Vagina (tissue), 2 donors: ENCODE data around the gene MLF2. TPM values are rescaled to one million over a fixed set of nuclear protein-coding genes. Genes with fewer than 3 reads are reported as not detected.
A peak's percentile ranks its signal among the peaks of the same experiment; 100 is the strongest.

Source experiments
- DNase-seq, 2 donors: peaks; one replicate each; pipeline ENCODE4 v3.0.0-alpha.2; 2017; ENCODE audit errors: extremely low spot score in 2 of 2
- H3K27ac ChIP-seq: fragments of 200-600 bp; sonication (generic); one replicate; pipeline ENCODE4 v1.5.1; 2019
- H3K27me3 ChIP-seq: fragments of 200-600 bp; sonication (generic); one replicate; pipeline ENCODE4 v1.5.1; 2019
- H3K36me3 ChIP-seq, 2 donors: fragments of 200-600 bp; sonication (generic); one replicate each; pipeline ENCODE4 v1.5.1; 2017 to 2019
- H3K4me1 ChIP-seq: fragments of 200-600 bp; sonication (generic); one replicate; pipeline ENCODE4 v1.5.1; 2019
- H3K4me3 ChIP-seq, 2 donors: fragments of 200-600 bp; sonication (generic); 1 replicate in 1 of 2; 2 replicates in 1 of 2; pipeline ENCODE4 v1.5.1; 2016 to 2019
- H3K9me3 ChIP-seq: fragments of 200-600 bp; sonication (generic); one replicate; pipeline ENCODE4 v1.5.1; 2019
- POLR2A ChIP-seq, 2 donors: fragments of 450-650 bp; IDR thresholded peaks; one replicate each; pipeline ENCODE4 v1.6.1; 2017; ENCODE audit warnings: antibody characterized with exemption in 2 of 2, mild to moderate bottlenecking in 2 of 2, moderate library complexity in 2 of 2
- POLR2AphosphoS5 ChIP-seq, 2 donors: sonication (generic); formaldehyde crosslinking; IDR thresholded peaks; one replicate each; pipeline ENCODE4 v1.9.0; 2017; ENCODE audit warnings: antibody characterized with exemption in 2 of 2, mild to moderate bottlenecking in 2 of 2, low read depth in 1 of 2; ENCODE audit not compliant: insufficient read depth in 1 of 2
- intact Hi-C: fragments of 100-400 bp; cut with DNase I; formaldehyde crosslinking; loops from one replicate; pipeline ENCODE4 v1.15.1; 2023
- total RNA-seq: library from RNA; depleted of rRNA; stranded (reverse); fragments of >200 nt; gene quantifications from one replicate; pipeline ENCODE4 v1.2.3, GENCODE V29; 2016
- TF ChIP-seq, protein P1 (sequence below), 3 experiments: fragments of 450-650 bp in 2 of 3; fragments of 200-600 bp in 1 of 3; sonication (generic) in 1 of 3; IDR thresholded peaks; one replicate each; pipeline ENCODE4 v1.5.1; 2017 to 2019; ENCODE audit warnings: antibody characterized with exemption in 3 of 3, mild to moderate bottlenecking in 2 of 3, moderate library complexity in 2 of 3

Gene MLF2
- total RNA-seq, 1 donor from 2014 or later, result 150 TPM

DNA sequence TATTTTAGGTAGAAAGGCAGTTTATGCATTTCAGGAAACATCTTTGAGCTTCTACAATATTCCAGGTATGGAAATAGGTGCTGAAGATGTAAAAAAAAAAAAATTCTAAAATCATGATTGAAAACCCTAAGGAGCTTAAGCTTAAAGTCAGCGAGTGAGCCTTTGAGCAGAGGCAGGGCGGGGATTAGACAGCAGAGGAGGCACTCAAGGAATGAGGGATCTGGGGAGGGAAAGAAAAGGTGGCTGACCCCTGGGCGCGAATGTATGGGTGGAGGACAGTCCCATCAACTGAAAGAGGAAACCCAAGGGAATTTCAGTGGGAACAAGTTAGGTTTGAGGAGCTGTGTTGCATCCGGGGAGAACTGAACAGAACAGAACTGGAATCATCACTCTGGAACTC, 6.8 kb upstream of the MLF2 start:
- no peak for DNase-seq
- Histone ChIP-seq H3K4me3 (no peak overlapping the region), H3K27me3 (no peaks in the 10 kb centered on the region), H3K4me1 (peaks cover 17% of the 10 kb centered on the region), H3K27ac (no peak overlapping the region), H3K36me3 (no peaks in the 10 kb centered on the region), H3K9me3 (no peaks in the 10 kb centered on the region)
- TF ChIP-seq, protein P1, sequence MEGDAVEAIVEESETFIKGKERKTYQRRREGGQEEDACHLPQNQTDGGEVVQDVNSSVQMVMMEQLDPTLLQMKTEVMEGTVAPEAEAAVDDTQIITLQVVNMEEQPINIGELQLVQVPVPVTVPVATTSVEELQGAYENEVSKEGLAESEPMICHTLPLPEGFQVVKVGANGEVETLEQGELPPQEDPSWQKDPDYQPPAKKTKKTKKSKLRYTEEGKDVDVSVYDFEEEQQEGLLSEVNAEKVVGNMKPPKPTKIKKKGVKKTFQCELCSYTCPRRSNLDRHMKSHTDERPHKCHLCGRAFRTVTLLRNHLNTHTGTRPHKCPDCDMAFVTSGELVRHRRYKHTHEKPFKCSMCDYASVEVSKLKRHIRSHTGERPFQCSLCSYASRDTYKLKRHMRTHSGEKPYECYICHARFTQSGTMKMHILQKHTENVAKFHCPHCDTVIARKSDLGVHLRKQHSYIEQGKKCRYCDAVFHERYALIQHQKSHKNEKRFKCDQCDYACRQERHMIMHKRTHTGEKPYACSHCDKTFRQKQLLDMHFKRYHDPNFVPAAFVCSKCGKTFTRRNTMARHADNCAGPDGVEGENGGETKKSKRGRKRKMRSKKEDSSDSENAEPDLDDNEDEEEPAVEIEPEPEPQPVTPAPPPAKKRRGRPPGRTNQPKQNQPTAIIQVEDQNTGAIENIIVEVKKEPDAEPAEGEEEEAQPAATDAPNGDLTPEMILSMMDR (IDR thresholded peaks at IDR 0.05), result no peak
- TF ChIP-seq POLR2A (IDR thresholded peaks at IDR 0.05), result no peak
- no peak for TF ChIP-seq POLR2AphosphoS5 (IDR thresholded peaks at IDR 0.05; ENCODE audit: insufficient read depth in 1 of 2, low read depth in 1 of 2)
- intact Hi-C loops, result loop anchor here (10.0 kb wide), 1 partner anchor 555 kb away; the partner anchor contains the start of gene CD9

DNA sequence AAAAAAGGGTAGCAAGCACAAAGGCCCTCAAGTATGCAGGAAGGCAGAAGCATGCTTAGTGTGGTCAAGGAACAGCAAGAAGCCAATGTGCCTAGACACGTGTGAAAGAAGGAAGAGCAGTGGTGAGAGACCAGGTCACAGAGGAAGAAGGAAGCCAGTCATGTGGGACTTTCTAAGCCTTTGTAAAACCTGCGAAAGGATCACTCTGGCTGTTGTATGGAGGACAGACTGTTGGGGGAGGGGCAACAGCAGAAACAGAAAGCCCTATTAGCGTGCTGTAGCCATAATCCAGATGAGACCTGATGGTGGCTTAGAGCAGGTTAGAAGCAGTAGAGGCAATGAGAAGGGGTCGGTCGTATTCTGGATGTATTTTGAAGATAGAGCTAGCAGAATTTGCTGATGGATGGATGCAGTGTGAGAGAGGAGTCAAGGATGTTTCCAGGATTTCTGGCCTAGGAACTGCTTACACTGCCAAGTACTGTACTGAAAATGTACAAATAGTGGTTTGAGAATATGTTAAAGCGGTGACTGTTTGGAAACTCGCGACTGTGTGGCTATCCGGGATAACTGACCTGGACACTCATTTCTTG, 5.7 kb upstream of the MLF2 start:
- H3K36me3 ChIP-seq, result no peaks in the 10 kb centered on the region
- H3K4me1 ChIP-seq, result peaks cover 9% of the 10 kb centered on the region
- H3K9me3 ChIP-seq, result no peaks in the 10 kb centered on the region
- no peak overlapping the region for H3K27ac ChIP-seq
- no peak for DNase-seq
- no peak overlapping the region for H3K4me3 ChIP-seq
- intact Hi-C loops, result loop anchor here (10.0 kb wide), 1 partner anchor 554 kb away; the partner anchor contains the start of gene CD9
- TF ChIP-seq POLR2A (IDR thresholded peaks at IDR 0.05) (no peak), POLR2AphosphoS5 (IDR thresholded peaks at IDR 0.05; ENCODE audit: insufficient read depth in 1 of 2, low read depth in 1 of 2) (no peak)
- TF ChIP-seq, protein P1 (IDR thresholded peaks at IDR 0.05), result no peak
- H3K27me3 ChIP-seq, result no peaks in the 10 kb centered on the region

DNA sequence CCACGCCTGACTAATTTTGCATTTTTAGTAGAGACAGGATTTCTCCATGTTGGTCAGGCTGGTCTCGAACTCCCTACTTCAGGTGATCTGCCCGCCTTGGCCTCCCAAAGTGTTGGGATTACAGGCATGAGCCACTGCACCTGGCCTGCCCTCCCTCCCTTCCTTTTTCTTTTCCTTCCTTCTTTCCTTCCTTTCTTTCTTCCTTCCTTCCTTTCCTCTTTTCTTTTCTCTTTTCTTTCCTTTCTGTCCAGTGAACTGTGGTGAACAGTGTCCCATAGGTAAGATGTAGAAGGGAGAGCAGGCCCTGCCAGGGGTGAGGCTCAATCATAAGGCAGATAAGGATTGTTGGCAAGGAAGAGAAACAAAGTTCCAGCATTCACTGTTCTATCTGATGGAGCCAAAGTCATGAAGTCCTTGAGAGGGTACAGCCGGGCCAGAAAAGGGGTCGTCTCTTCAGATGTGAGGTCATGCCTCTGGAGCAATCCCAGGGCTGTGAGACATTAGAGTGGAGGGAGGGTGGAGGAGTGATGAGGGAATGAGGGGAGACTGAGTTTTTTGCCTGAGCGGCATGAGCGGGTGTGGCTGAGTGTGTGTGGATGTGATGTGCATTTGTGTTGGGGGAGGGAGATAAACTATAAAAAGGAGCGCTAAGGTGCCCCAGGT, 4.2 kb upstream of the MLF2 start:
- TF ChIP-seq POLR2A (IDR thresholded peaks at IDR 0.05) (no peak), POLR2AphosphoS5 (IDR thresholded peaks at IDR 0.05; ENCODE audit: insufficient read depth in 1 of 2, low read depth in 1 of 2) (no peak)
- TF ChIP-seq, protein P1 (IDR thresholded peaks at IDR 0.05), result no peak
- DNase-seq, result no peak
- Histone ChIP-seq H3K27me3 (no peaks in the 10 kb centered on the region), H3K9me3 (no peaks in the 10 kb centered on the region), H3K27ac (no peak overlapping the region), H3K4me3 (no peak overlapping the region), H3K36me3 (no peaks in the 10 kb centered on the region), H3K4me1 (peaks cover 5% of the 10 kb centered on the region)
- intact Hi-C loops, result loop anchor here (10.0 kb wide), 1 partner anchor 552 kb away; the partner anchor contains the start of gene CD9

DNA sequence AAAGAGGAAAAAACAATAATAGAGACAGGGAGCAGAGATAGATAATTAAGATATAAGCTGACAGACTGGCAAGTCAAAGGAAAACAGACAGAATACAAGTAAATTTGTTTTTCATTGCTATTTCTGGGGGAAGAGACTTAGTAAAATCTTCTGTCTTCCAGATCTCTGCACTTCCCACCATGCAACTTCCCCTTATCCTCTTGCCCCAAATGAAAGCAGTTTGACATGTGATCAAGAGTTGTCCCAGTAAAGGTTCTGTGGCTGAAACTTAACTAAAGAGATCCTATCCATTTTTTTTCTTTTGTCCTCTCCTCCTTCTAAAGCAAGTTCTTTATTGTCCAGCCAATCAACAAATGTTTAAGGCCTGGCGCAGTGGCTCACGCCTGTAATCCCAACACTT, 1.5 kb upstream of the MLF2 start:
- TF ChIP-seq, protein P1 (IDR thresholded peaks at IDR 0.05), result no peak
- TF ChIP-seq POLR2AphosphoS5 (IDR thresholded peaks at IDR 0.05; ENCODE audit: insufficient read depth in 1 of 2, low read depth in 1 of 2) (no peak), POLR2A (IDR thresholded peaks at IDR 0.05) (no peak)
- H3K36me3 ChIP-seq, result peaks cover 0 to 20% of the 10 kb centered on the region in 2 donors
- intact Hi-C loops, result loop anchor here (5.0 to 10.0 kb wide), 2 partner anchors 73 to 550 kb away; partner anchors contain the start of genes CD9 and P3H3
- no peaks in the 10 kb centered on the region for H3K27me3 ChIP-seq
- no peak for DNase-seq
- peaks cover 15% of the 10 kb centered on the region for H3K4me1 ChIP-seq
- peak overlapping the region; percentile 100 for H3K27ac ChIP-seq
- H3K9me3 ChIP-seq, result no peaks in the 10 kb centered on the region
- H3K4me3 ChIP-seq, result no peak overlapping the region
